K562 (cell line): ENCODE results near the gene MTCL3.

Source experiments
- TF ChIP-seq, protein P1 (sequence below), 2 experiments: fragments of 450-650 bp; formaldehyde crosslinking in 1 of 2; IDR thresholded peaks; 2 replicates each; pipeline versions ENCODE4 v1.4.0 to v1.6.1; 2014 to 2020; ENCODE audit warnings: mild to moderate bottlenecking in 2 of 2, borderline replicate concordance in 1 of 2, low read depth in 1 of 2

Gene MTCL3

GRCh38 chr6:127475823-127476176 is 43.3 kb downstream of the MTCL3 start (continued):
- TF ChIP-seq, protein P1, sequence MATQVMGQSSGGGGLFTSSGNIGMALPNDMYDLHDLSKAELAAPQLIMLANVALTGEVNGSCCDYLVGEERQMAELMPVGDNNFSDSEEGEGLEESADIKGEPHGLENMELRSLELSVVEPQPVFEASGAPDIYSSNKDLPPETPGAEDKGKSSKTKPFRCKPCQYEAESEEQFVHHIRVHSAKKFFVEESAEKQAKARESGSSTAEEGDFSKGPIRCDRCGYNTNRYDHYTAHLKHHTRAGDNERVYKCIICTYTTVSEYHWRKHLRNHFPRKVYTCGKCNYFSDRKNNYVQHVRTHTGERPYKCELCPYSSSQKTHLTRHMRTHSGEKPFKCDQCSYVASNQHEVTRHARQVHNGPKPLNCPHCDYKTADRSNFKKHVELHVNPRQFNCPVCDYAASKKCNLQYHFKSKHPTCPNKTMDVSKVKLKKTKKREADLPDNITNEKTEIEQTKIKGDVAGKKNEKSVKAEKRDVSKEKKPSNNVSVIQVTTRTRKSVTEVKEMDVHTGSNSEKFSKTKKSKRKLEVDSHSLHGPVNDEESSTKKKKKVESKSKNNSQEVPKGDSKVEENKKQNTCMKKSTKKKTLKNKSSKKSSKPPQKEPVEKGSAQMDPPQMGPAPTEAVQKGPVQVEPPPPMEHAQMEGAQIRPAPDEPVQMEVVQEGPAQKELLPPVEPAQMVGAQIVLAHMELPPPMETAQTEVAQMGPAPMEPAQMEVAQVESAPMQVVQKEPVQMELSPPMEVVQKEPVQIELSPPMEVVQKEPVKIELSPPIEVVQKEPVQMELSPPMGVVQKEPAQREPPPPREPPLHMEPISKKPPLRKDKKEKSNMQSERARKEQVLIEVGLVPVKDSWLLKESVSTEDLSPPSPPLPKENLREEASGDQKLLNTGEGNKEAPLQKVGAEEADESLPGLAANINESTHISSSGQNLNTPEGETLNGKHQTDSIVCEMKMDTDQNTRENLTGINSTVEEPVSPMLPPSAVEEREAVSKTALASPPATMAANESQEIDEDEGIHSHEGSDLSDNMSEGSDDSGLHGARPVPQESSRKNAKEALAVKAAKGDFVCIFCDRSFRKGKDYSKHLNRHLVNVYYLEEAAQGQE (IDR thresholded peaks at IDR 0.05; ENCODE audit: borderline replicate concordance) = no peak
- TF ChIP-seq, protein P1 (CRISPR knock-in tag; IDR thresholded peaks at IDR 0.05; ENCODE audit: low read depth) = no peak
- TF ChIP-seq, all 486 proteins: peak for 0
